K562 (cell line): ENCODE measurements around the gene SIK3. TPM values are rescaled to one million over a fixed set of nuclear protein-coding genes. Genes with fewer than 3 reads are reported as not detected.

Experiments used
- ATAC-seq: fragments of 200-7000 bp; cut with Tn5 transposase; 3 replicates; pipeline ENCODE4 v1.9.1; 2020; ENCODE audit warnings: moderate library complexity
- BruUV-seq: library from RNA; stranded (reverse); fragments of 400-500 nt; replicated peaks from 2 replicates; lab custom pipeline; 2021; lab: Mats Ljungman, UMichigan
- CTCF ChIA-PET: fragments of 300-600 bp; formaldehyde crosslinking; extraction: SDS; loops from one replicate; lab custom pipeline; 2021; ENCODE audit warnings: low intra/inter-chr PET ratio; lab: Yijun Ruan, JAX
- POLR2A ChIA-PET: fragments of 300-600, 350-650 bp; sonication (Branson Sonifier 250); formaldehyde crosslinking; extraction: SDS; loops from one replicate; lab custom pipeline; 2021; ENCODE audit warnings: antibody characterized with exemption, inconsistent platforms; lab: Yijun Ruan, JAX
- DNase-seq, 4 experiments: peaks; one replicate each; pipeline versions ENCODE4 v3.0.0 to v3.0.0-alpha.2; 2011 to 2018; ENCODE audit warnings: low spot score in 3 of 4, mixed read lengths in 3 of 4; ENCODE audit errors: extremely low read depth in 1 of 4
- FAIRE-seq: peaks from 2 replicates; lab custom pipeline; 2011; peaks lifted over from hg19 to GRCh38; lab: Jason Lieb, UNC
- H2AFZ ChIP-seq: 2 replicates; pipeline ENCODE4 v1.6.0; 2011; ENCODE audit warnings: low read depth, low read length, control low read depth, inconsistent platforms
- H3K27ac ChIP-seq: fragments of 200-600 bp; 3 replicates; pipeline ENCODE4 v1.8.0; 2011; ENCODE audit warnings: low read depth, mild to moderate bottlenecking, control low read depth, inconsistent platforms, low read length, moderate library complexity, mixed read lengths; ENCODE audit errors: extremely low read depth
- H3K27me3 ChIP-seq, 2 experiments: fragments of 300-600 bp in 1 of 2; 2 replicates in 1 of 2; 3 replicates in 1 of 2; pipeline versions ENCODE4 v1.6.0 to v1.8.0; 2011; ENCODE audit warnings: inconsistent platforms in 2 of 2, low read length in 2 of 2, mild to moderate bottlenecking in 1 of 2, mixed read lengths in 1 of 2, moderate library complexity in 1 of 2; ENCODE audit not compliant: control insufficient read depth in 2 of 2, insufficient read depth in 2 of 2
- H3K36me3 ChIP-seq: fragments of 300-600 bp; 3 replicates; pipeline ENCODE4 v1.8.0; 2011; ENCODE audit warnings: mild to moderate bottlenecking, low read length, inconsistent platforms; ENCODE audit not compliant: control insufficient read depth, insufficient read depth
- H3K4me1 ChIP-seq, 2 experiments: fragments of 200-600 bp in 1 of 2; replicated peaks in 1 of 2; 2 replicates in 1 of 2; 3 replicates in 1 of 2; pipeline versions ENCODE4 v1.5.1 to v1.8.0; 2011; ENCODE audit warnings: inconsistent platforms in 2 of 2, low read length in 2 of 2, mild to moderate bottlenecking in 1 of 2, mixed read lengths in 1 of 2, moderate library complexity in 1 of 2; ENCODE audit not compliant: control insufficient read depth in 2 of 2, insufficient read depth in 2 of 2
- H3K4me2 ChIP-seq: 2 replicates; pipeline ENCODE4 v1.6.1; 2011; ENCODE audit warnings: low read length, control low read depth, inconsistent platforms, mixed read lengths; ENCODE audit not compliant: insufficient read depth
- H3K4me3 ChIP-seq: fragments of 200-600 bp; sonication (generic), shearing (Covaris generic); 2 replicates; pipeline ENCODE4 v1.5.1; 2016; ENCODE audit warnings: control low read depth, inconsistent platforms
- H3K79me2 ChIP-seq: fragments of 200-600 bp; 3 replicates; pipeline ENCODE4 v1.8.0; 2011; ENCODE audit warnings: low read length, inconsistent platforms; ENCODE audit not compliant: control insufficient read depth, insufficient read depth
- H3K9ac ChIP-seq, 2 experiments: 2 replicates each; pipeline versions ENCODE4 v1.6.0 to v1.6.1; 2011; ENCODE audit warnings: low read depth in 2 of 2, low read length in 2 of 2, control low read depth in 1 of 2, inconsistent platforms in 1 of 2, mild to moderate bottlenecking in 1 of 2, mixed read lengths in 1 of 2; ENCODE audit not compliant: insufficient read depth in 1 of 2
- H3K9me1 ChIP-seq: one replicate; pipeline ENCODE4 v1.6.0; 2011; ENCODE audit warnings: inconsistent platforms, mild to moderate bottlenecking, low read length, moderate library complexity; ENCODE audit not compliant: control insufficient read depth, insufficient read depth
- H3K9me3 ChIP-seq: replicated peaks from 2 replicates; pipeline ENCODE4 v1.5.1; 2011; ENCODE audit warnings: low read depth, low read length, inconsistent platforms; ENCODE audit not compliant: control insufficient read depth, insufficient read depth
- H4K20me1 ChIP-seq: replicated peaks from 2 replicates; pipeline ENCODE4 v1.6.1; 2011; ENCODE audit warnings: low read length, inconsistent platforms, mixed read lengths; ENCODE audit not compliant: control insufficient read depth, insufficient read depth
- CBX8 ChIP-seq: fragments of 200-600 bp; sonication (generic); IDR thresholded peaks from 2 replicates; pipeline ENCODE4 v1.6.1; 2012; ENCODE audit warnings: borderline replicate concordance, mixed run types, low read depth, mild to moderate bottlenecking, moderate library complexity, mixed read lengths, low read length, control low read depth, inconsistent platforms; ENCODE audit not compliant: poor library complexity, severe bottlenecking; ENCODE audit errors: extremely low read depth
- CREM ChIP-seq: IDR thresholded peaks from 2 replicates; pipeline ENCODE4 v1.6.1; 2014; ENCODE audit warnings: antibody characterized with exemption, low read depth
- DNMT1 ChIP-seq: fragments of 450-650 bp; IDR thresholded peaks from 2 replicates; pipeline ENCODE4 v1.6.1; 2016; ENCODE audit warnings: antibody characterized with exemption, mild to moderate bottlenecking
- HNRNPH1 ChIP-seq: fragments of 200-400 bp; formaldehyde crosslinking; optimal IDR thresholded peaks from 2 replicates; pipeline ENCODE3; 2017; ENCODE audit warnings: low read depth, mild to moderate bottlenecking, low read length, moderate library complexity
- NCOA6 ChIP-seq: fragments of 450-650 bp; IDR thresholded peaks from 2 replicates; pipeline ENCODE4 v1.6.1; 2017; ENCODE audit warnings: mild to moderate bottlenecking
- NCOR1 ChIP-seq: fragments of 450-650 bp; IDR thresholded peaks from 2 replicates; pipeline ENCODE4 v1.6.1; 2016; ENCODE audit warnings: mild to moderate bottlenecking, moderate library complexity
- TGIF2 ChIP-seq: sonication (generic); formaldehyde crosslinking; IDR thresholded peaks from 2 replicates; pipeline ENCODE4 v1.8.1; 2022; ENCODE audit warnings: mild to moderate bottlenecking, missing genetic modification reagents, moderate library complexity
- ZNF263 ChIP-seq: sonication (generic); formaldehyde crosslinking; IDR thresholded peaks from 2 replicates; pipeline ENCODE4 v1.8.0; 2022; ENCODE audit warnings: mild to moderate bottlenecking, missing genetic modification reagents, borderline replicate concordance
- ZNF699 ChIP-seq: fragments of 250-450 bp; sonication (Bioruptor Pico); IDR thresholded peaks from 2 replicates; pipeline ENCODE4 v1.8.0; 2021; ENCODE audit warnings: mild to moderate bottlenecking, moderate library complexity; ENCODE audit not compliant: insufficient replicate concordance
- WGBS: fragments of 100-300 bp; shearing (Covaris generic); methylation state at CpG from one replicate; pipeline ENCODE4 v1.1.6; 2016; ENCODE audit warnings: low coverage, mixed read lengths; ENCODE audit not compliant: insufficient coverage; ENCODE audit errors: missing lambda C conversion rate; 5-methylcytosine and 5-hydroxymethylcytosine counted together
- in situ Hi-C: fragments of 300-500 bp; cut with MboI; formaldehyde crosslinking; loops from 4 replicates; pipeline ENCODE4 v1.15.0; 2018; ENCODE audit warnings: inconsistent platforms, mixed read lengths
- intact Hi-C: fragments of 100-400 bp; cut with micrococcal nuclease; formaldehyde crosslinking; loops from 2 replicates; pipeline ENCODE4 v1.14.2; 2022
- polyA plus RNA-seq, 8 experiments: library from polyadenylated mRNA; depleted of rRNA in 4 of 8; stranded (reverse) in 5 of 8; unstranded in 3 of 8; fragments of >200 nt; fragmentation: Nextera tagmentation in 2 of 8; fragmentation: Illumina TruSeq in 1 of 8; extraction: Ambion mirVana in 2 of 8; extraction: Trizol in 1 of 8; gene quantifications; 2 replicates each; pipeline versions ENCODE4 v1.2.1 to v1.2.3, GENCODE V29; 2011 to 2014; ENCODE audit warnings: inconsistent platforms in 1 of 8, missing spikeins in 1 of 8
- total RNA-seq, 7 experiments: library from RNA; depleted of rRNA in 6 of 7; stranded (reverse); fragments of >200 nt in 6 of 7; fragmentation: Illumina TruSeq in 2 of 7; extraction: Trizol in 2 of 7; gene quantifications; 2 replicates each; pipeline versions ENCODE4 v1.2.1 to v1.2.3, GENCODE V29; 2011 to 2021; ENCODE audit warnings: low replicate concordance in 1 of 7
- TF ChIP-seq, protein P1 (sequence below): fragments of 250-450 bp; sonication (Bioruptor Pico); IDR thresholded peaks from 2 replicates; pipeline ENCODE4 v1.9.0; 2021; ENCODE audit warnings: mild to moderate bottlenecking
- TF ChIP-seq, protein P2 (sequence below): fragments of 450-650 bp; formaldehyde crosslinking; IDR thresholded peaks from 2 replicates; pipeline ENCODE4 v1.4.0; 2020; ENCODE audit warnings: mild to moderate bottlenecking

Gene SIK3
- total and polyA plus RNA-seq, 9 of the 15 experiments (the other 6 are each of a cell fraction or from before 2014, with no cell fraction given) = 1.6 to 21.6 (median 8.0) TPM

DNA sequence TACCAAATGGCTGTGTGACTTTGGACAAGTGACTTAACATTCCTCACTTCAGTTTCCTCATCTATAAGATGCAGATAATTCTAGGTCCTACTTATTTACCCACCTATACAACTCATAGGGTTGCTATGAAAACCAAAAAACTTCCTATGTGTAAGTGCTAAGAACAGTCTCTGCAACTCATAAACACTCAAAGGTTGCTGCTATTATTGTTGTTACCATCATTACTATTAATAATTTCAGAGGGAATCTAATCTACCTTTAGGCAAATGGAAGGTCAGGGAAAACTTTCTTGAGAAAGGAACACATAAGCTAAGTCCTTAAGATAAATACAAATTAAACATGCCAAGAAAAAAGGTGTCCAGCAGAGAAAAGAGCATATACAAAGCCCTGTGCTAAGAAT lies 40.5 kb downstream of the SIK3 start (continued):
- TF ChIP-seq NCOR1 (no peak), CBX8 (no peak), CREM (no peak), TGIF2 (CRISPR knock-in tag) (no peak), ZNF699 (no peak)
- TF ChIP-seq, protein P1, sequence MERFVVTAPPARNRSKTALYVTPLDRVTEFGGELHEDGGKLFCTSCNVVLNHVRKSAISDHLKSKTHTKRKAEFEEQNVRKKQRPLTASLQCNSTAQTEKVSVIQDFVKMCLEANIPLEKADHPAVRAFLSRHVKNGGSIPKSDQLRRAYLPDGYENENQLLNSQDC (CRISPR knock-in tag) = no peak
- TF ChIP-seq, protein P2, sequence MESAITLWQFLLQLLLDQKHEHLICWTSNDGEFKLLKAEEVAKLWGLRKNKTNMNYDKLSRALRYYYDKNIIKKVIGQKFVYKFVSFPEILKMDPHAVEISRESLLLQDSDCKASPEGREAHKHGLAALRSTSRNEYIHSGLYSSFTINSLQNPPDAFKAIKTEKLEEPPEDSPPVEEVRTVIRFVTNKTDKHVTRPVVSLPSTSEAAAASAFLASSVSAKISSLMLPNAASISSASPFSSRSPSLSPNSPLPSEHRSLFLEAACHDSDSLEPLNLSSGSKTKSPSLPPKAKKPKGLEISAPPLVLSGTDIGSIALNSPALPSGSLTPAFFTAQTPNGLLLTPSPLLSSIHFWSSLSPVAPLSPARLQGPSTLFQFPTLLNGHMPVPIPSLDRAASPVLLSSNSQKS (CRISPR knock-in tag) = no peak
- TF ChIP-seq, all 486 proteins: peak for 0

DNA sequence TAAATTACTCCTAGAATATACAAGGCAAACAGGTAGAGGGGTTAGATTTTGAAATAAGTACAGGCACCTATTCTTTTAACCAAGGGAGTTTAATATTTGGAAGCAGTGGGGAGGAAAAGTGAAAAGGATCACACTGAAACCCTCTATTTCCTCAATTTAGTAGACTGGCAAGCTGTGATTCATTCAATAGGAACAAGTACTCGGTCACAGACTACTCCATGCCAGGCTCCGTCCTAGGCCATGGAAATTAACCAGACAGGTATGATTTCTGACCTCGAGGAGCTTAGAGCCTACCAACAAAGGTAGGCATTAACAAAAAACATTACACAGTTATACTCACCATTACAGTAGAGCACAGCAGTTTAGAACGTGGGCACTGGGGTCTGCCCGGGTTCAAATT lies 40.9 kb downstream of the SIK3 start:
- Histone ChIP-seq H3K27me3 (no peaks in the 10 kb centered on the region), H3K27ac (no peak overlapping the region), H3K36me3 (no peaks in the 10 kb centered on the region), H3K9me3 (no peaks in the 10 kb centered on the region), H2AFZ (no peak overlapping the region), H3K4me3 (no peak overlapping the region), H4K20me1 (peaks cover 14% of the 10 kb centered on the region; the same call in 1 of the 2 replicates), H3K9me1 (no peaks in the 10 kb centered on the region), H3K4me1 (no peaks in the 10 kb centered on the region), H3K9ac (no peak overlapping the region), H3K79me2 (peaks cover 32% of the 10 kb centered on the region), H3K4me2 (no peak overlapping the region)
- FAIRE-seq = no peak
- no peak for ATAC-seq
- DNase-seq = no peak
- in situ Hi-C loops = no loop called here
- no peak for TF ChIP-seq ZNF263 (CRISPR knock-in tag)
- TF ChIP-seq NCOA6 = no peak
- TF ChIP-seq HNRNPH1 = no peak
- TF ChIP-seq DNMT1 = no peak
- intact Hi-C loops = no loop called here
- CTCF ChIA-PET = no interaction called here
- 76% methylated on average over 5 of the region's 5 CpGs for WGBS
- BruUV-seq = no TSS peak
- POLR2A ChIA-PET = no interaction called here
